Stimulated activated memory B cell treated with anti-CD40 and anti-IgM and Interleukin-4, amounts not matched to agents 10 μg/mL and 1 μg/mL and 100 μg/mL, for 72 hours (primary cell): ENCODE results near the gene OAS3.
"Not testable (repeated sequence)": the region's sequence is repeated elsewhere in the genome, so short reads cannot be mapped to it uniquely, and the experiment has no call there.

Experiments used
- ATAC-seq: fragments of 150-1000 bp; cut with Tn5 transposase; 2 replicates; pipeline ENCODE4 v1.10.0; 2021
- H3K27ac Mint-ChIP-seq: one replicate; pipeline ENCODE4 v1.8.0; 2022; ENCODE audit warnings: mild to moderate bottlenecking, mixed read lengths
- H3K27me3 Mint-ChIP-seq: one replicate; pipeline ENCODE4 v1.8.0; 2022; ENCODE audit warnings: mixed read lengths
- H3K36me3 Mint-ChIP-seq: one replicate; pipeline ENCODE4 v1.8.0; 2022; ENCODE audit warnings: mixed read lengths
- H3K4me1 Mint-ChIP-seq: one replicate; pipeline ENCODE4 v1.8.0; 2022; ENCODE audit warnings: mixed read lengths
- H3K4me3 Mint-ChIP-seq: one replicate; pipeline ENCODE4 v1.8.0; 2022; ENCODE audit warnings: mild to moderate bottlenecking, moderate library complexity, mixed read lengths
- H3K9me3 Mint-ChIP-seq: one replicate; pipeline ENCODE4 v1.8.0; 2022; ENCODE audit warnings: mixed read lengths

The OAS3 gene

DNA sequence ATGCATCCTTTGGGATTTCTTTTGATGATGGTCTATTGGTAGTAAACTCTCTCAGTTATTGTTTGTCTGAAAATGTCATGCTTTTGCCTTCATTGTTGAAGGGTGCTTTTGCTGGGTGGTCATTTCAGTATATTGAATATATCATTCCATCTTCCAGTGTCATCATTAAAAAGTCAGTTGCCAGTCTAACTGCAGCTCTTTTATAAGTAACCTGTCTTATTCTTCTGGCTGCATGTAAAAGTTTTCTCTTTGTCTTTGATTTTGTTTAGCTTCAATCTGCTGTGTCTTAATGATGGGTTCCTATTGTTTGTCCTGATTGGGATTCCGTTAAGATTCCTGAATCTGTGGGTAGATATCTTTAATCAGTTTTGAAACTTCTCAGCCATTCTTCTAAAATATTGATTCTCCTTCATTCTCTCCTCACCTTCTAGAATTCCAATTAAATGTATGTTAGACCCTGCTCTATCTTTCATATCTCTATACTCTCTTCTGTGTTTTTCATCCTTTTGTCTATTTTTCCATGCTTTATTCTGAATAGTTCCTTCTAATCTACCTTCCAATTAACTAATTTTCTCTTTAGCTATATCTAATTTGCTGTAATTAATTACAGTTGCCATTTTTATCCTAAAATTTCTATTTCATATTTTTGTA is 25.1 kb upstream of the OAS3 start:
- Mint-ChIP-seq H3K27ac (no peak overlapping the region), H3K9me3 (peaks cover 14% of the 10 kb centered on the region), H3K4me1 (peaks cover 42% of the 10 kb centered on the region), H3K27me3 (no peaks in the 10 kb centered on the region), H3K36me3 (peaks cover 70% of the 10 kb centered on the region), H3K4me3 (no peak overlapping the region)
- no peak for ATAC-seq

DNA sequence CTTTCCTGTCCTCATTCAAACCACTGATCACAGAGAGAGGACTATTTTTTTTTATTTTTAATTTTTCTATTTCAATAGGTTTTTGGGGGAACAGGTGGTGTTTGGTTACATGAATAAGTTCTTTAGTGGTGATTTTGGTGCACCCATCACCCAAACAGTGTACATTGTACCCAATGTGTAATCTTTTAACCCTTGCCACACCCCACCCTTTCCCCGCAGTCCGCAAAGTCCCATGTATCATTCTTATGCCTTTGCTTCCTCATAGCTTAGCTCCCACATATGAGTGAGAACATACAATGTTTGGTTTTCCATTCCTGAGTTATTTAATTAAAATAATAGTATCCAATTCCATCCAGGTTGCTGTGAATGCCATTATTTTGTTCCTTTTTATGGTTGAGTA is 24.4 kb upstream of the OAS3 start:
- H3K36me3 Mint-ChIP-seq, result peaks cover 78% of the 10 kb centered on the region
- not testable (repeated sequence) for ATAC-seq, H3K27me3 Mint-ChIP-seq, H3K27ac Mint-ChIP-seq, H3K4me3 Mint-ChIP-seq
- peaks cover 14% of the 10 kb centered on the region for H3K9me3 Mint-ChIP-seq
- peaks cover 35% of the 10 kb centered on the region for H3K4me1 Mint-ChIP-seq

DNA sequence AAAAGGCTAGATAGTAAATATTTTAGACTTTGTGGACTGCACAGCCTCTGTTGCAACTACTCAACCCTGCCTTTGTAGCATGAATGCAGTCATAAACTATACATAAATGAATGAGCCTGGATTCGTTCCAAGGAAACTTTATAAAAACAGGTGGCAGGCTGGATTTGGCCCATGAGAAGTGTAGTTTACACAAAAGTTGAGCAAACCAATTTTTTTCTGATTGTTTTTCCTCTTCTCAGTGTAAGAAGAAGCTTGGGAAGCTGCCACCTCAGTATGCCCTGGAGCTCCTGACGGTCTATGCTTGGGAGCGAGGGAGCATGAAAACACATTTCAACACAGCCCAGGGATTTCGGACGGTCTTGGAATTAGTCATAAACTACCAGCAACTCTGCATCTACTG is 22.0 kb upstream of the OAS3 start:
- no peak for ATAC-seq
- Mint-ChIP-seq H3K36me3 (peaks cover 81% of the 10 kb centered on the region), H3K9me3 (peaks cover 14% of the 10 kb centered on the region), H3K27ac (peak overlapping the region; percentile 33), H3K27me3 (no peaks in the 10 kb centered on the region), H3K4me1 (peaks cover 14% of the 10 kb centered on the region), H3K4me3 (no peak overlapping the region)

DNA sequence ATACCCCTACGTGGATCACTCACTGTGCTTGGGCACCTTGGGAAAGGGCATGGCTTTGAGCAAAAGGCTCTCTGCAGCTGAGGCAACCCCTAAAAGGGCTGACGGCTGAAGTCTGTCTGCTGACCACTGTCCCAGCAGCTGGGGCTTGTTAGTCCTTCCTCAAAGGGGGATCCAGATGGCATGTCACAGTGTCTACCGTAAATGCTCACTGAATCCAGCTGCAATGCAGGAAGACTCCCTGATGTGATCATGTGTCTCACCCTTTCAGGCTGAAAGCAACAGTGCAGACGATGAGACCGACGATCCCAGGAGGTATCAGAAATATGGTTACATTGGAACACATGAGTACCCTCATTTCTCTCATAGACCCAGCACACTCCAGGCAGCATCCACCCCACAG is 19.2 kb upstream of the OAS3 start:
- H3K4me1 Mint-ChIP-seq, result peaks cover 18% of the 10 kb centered on the region
- H3K36me3 Mint-ChIP-seq, result peaks cover 73% of the 10 kb centered on the region

DNA sequence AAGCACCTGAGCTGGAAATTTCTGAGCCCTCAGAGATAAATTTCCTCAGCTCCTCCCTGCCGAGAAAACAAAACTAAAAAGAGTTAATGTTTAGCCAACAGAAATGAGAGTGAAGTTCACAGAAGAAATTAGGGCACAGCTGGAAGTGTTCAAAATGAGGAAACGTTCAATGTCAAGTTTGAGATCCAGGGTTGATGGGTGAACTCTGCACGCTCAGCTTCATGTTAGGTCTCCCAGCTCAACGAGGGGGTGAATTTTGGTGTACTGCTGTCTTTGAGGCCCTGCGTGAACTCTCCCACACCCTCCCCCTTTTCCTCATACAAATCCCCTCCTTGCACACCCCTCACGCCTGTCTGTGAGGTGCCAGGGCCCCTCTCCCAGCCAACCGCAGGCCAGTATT is 13.3 kb upstream of the OAS3 start:
- Mint-ChIP-seq H3K27ac (peak overlapping the region; percentile 89), H3K27me3 (no peaks in the 10 kb centered on the region), H3K36me3 (peaks cover 28% of the 10 kb centered on the region), H3K4me1 (peaks cover 41% of the 10 kb centered on the region), H3K9me3 (no peaks in the 10 kb centered on the region), H3K4me3 (no peak overlapping the region)
- ATAC-seq, result peak; percentile 72

More for the DNA sequence above, 19.2 kb upstream of the OAS3 start:
- H3K4me3 Mint-ChIP-seq, result no peak overlapping the region
- H3K27ac Mint-ChIP-seq, result no peak overlapping the region
- no peak for ATAC-seq
- peaks cover 5% of the 10 kb centered on the region for H3K9me3 Mint-ChIP-seq
- H3K27me3 Mint-ChIP-seq, result no peaks in the 10 kb centered on the region

DNA sequence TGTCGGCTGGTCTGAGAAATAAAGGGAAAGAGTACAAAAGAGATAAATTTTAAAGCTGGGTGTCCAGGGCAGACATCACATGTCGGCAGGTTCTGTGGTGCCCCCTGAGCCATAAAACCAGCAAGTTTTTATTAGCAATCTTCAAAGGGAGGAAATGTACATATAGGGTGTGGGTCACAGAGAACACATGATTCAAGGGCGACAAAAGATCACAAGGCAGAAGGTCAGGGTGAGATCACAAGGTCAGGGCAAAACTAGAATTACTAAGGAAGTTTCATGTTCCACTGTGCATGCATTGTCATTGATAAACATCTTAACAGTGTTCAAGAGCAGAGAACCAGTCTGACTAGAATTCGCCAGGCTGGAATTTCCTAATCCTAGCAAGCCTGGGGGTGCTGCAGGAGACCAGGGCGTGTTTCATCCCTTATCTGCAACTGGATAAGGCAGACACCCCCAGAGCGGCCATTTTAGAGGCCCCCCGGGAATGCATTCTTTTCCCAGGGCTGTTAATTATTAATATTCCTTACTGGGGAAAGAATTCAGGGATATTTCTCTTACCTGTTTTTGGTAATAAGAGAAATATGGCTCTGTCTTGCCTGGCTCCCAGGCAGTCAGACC is 11.7 kb upstream of the OAS3 start:
- not testable (repeated sequence) for H3K27me3 Mint-ChIP-seq, ATAC-seq, H3K9me3 Mint-ChIP-seq
- peaks cover 26% of the 10 kb centered on the region for H3K36me3 Mint-ChIP-seq
- H3K4me3 Mint-ChIP-seq, result peak overlapping the region; percentile 5
- peak overlapping the region; percentile 89 for H3K27ac Mint-ChIP-seq
- peaks cover 41% of the 10 kb centered on the region for H3K4me1 Mint-ChIP-seq

DNA sequence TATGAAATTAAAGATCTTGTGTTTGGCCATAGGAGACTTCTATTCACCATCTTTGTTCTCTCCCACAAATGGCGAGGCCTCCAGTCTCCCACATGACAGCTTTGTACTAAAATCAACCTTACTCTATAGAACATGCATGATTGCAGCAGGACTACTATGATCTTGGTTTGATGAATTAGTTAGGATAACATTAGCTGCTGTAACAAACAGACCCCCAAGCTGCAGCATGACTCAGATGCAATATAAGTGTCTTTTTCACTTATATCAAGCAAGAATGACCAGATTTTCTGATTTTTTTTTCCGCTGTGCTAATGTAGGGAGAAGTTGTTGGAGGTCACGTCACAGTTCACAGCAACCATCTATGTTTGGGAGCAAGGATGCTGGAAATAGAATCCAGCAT is 10.8 kb upstream of the OAS3 start:
- Mint-ChIP-seq H3K36me3 (peaks cover 18% of the 10 kb centered on the region), H3K27me3 (no peaks in the 10 kb centered on the region)

DNA sequence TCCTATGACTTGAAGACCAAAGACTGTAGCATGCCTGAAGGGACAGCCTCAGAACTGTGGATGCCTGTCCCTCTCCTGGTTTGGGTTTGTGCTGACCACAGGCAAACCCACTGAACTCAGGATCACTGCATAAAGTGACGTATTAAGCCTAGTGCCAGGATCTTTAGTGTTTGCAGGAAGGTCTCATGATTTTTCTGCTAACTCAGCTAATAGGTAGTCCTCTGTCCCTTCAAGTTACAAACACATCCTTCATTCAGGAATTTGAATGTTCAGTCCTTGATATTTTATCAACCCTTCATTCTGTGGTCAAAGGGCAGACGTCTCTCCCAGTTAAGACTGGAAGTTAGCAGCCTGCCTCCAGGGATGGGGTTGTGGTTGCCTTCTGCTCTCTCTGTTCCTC is 10.3 kb upstream of the OAS3 start:
- Mint-ChIP-seq H3K4me1 (peaks cover 41% of the 10 kb centered on the region), H3K27ac (no peak overlapping the region)

More for the DNA sequence above, 10.8 kb upstream of the OAS3 start:
- ATAC-seq, result no peak
- peak overlapping the region; percentile 89 for H3K27ac Mint-ChIP-seq
- H3K4me3 Mint-ChIP-seq, result no peak overlapping the region
- no peaks in the 10 kb centered on the region for H3K9me3 Mint-ChIP-seq
- H3K4me1 Mint-ChIP-seq, result peaks cover 41% of the 10 kb centered on the region

DNA sequence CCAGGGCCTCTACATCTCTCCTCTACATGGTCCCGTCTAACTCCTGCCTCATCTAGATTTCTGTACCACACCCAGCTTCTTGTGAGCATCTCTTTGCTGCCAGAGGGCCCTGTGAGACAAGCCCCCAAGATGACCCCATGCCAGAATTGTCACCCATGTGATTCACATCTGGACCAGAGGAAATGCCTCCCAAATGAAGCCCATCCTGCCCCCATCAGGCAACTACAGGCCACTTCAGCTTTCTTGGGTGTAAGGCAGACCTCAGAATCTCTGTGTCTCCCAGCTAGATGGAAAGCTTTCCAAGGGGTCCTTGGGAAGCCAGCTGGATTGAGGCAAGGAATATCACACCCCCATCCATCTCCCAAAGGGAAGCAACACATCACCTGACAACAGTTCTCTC is 9.3 kb upstream of the OAS3 start:
- H3K9me3 Mint-ChIP-seq, result no peaks in the 10 kb centered on the region
- no peak overlapping the region for H3K4me3 Mint-ChIP-seq
- H3K27me3 Mint-ChIP-seq, result no peaks in the 10 kb centered on the region
- peaks cover 34% of the 10 kb centered on the region for H3K4me1 Mint-ChIP-seq
- no peak for ATAC-seq
- peaks cover 8% of the 10 kb centered on the region for H3K36me3 Mint-ChIP-seq
- peak overlapping the region; percentile 40 for H3K27ac Mint-ChIP-seq

More for the DNA sequence above, 10.3 kb upstream of the OAS3 start:
- ATAC-seq, result no peak
- no peak overlapping the region for H3K4me3 Mint-ChIP-seq
- no peaks in the 10 kb centered on the region for H3K9me3 Mint-ChIP-seq
- H3K27me3 Mint-ChIP-seq, result no peaks in the 10 kb centered on the region
- H3K36me3 Mint-ChIP-seq, result peaks cover 14% of the 10 kb centered on the region

DNA sequence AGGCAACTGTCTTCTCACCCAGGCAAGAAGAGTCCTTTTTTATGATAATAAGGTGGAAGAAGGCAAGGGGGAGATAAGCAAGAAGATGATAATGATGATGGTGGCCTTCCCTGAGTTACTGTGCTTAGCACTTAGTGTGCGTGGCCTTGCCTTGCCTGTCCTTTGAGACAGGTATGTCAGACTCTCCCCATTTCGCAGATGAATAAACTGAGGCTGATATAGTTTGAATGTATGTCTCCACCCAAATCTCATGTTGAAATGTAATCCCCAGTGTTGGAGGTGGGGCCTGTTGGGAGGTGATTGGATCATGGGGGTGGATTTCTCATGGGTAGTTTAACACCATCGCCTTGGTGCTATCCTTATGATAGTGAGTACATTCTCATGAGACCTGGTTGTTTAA is 8.6 kb upstream of the OAS3 start:
- H3K4me1 Mint-ChIP-seq, result peaks cover 31% of the 10 kb centered on the region
- ATAC-seq, result no peak
- peak overlapping the region; percentile 40 for H3K27ac Mint-ChIP-seq
- no peak overlapping the region for H3K4me3 Mint-ChIP-seq
- H3K27me3 Mint-ChIP-seq, result no peaks in the 10 kb centered on the region
- H3K36me3 Mint-ChIP-seq, result peaks cover 7% of the 10 kb centered on the region
- H3K9me3 Mint-ChIP-seq, result no peaks in the 10 kb centered on the region

DNA sequence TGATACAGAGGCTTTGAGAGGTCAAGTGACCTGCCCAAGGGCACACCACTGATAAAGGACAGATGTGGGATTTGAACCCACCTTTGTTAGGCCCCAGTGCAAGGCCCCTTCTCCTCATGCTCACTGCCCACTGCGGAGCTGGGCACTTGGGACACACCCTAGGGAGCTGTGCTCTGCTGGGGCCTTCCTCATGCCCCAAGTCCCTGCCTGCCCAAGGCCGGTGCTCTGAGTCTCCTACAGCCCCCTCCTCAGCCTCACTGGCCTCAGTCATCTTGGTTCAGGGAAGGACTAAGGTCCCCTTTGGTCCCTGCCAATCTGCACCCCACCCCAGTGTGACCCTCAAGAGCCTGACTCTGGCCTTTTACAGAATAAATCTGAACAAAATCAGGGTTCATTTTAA is 7.9 kb upstream of the OAS3 start:
- no peak for ATAC-seq
- Mint-ChIP-seq H3K9me3 (no peaks in the 10 kb centered on the region), H3K27ac (peak overlapping the region; percentile 40), H3K36me3 (peaks cover 7% of the 10 kb centered on the region), H3K27me3 (no peaks in the 10 kb centered on the region), H3K4me1 (peaks cover 25% of the 10 kb centered on the region), H3K4me3 (no peak overlapping the region)

DNA sequence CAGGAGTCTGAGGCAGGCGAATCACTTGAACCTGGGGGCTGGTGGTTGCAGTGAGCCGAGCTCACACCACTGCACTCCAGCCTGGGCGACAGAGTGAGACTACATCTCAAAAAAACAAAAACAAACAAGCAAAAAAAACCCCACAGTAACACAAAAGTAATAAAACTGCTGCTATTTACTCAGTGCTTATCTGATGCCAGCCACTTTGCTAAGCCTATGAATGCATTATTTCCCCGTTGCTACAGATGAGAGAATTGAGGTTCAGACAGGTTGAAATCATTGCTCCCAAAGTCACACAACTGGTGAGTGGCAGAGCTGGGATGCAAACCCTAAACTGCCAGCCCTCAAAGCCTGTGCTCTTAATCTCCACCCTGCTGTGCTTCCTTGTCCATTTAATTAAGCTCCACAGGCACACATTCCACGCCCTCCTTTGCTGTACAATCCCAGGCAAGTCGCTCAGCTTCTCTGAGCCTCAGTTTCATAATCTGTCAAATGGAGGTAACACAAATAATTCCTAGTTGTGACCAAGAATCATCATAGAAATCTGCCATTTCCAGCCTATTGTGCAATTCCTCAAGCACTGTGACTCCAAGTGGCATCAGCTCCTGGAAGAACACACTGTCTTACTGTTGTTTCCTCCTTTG is 5.7 kb upstream of the OAS3 start:
- no peaks in the 10 kb centered on the region for H3K9me3 Mint-ChIP-seq

DNA sequence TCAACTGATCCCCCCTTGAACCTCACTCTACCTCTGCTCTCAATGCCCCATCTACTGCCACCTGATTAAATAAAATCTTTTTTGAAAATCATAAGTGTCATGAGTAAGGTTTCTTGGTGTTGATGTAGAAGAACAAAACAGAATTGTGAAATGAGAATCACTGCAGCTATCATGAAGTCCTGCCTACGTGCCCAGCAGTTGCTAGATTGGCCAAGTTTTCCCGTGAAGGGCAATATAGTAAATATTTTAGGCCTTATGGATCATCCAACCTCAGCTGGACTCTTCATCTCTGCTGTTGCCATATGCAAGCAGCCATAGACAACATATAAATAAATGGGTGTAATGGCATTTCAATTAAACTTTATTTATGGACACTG is 5.2 kb upstream of the OAS3 start:
- Mint-ChIP-seq H3K4me3 (no peak overlapping the region), H3K27me3 (no peaks in the 10 kb centered on the region), H3K9me3 (no peaks in the 10 kb centered on the region), H3K27ac (no peak overlapping the region), H3K36me3 (peaks cover 7% of the 10 kb centered on the region), H3K4me1 (peaks cover 6% of the 10 kb centered on the region)
- no peak for ATAC-seq

More for the DNA sequence above, 5.7 kb upstream of the OAS3 start:
- no peaks in the 10 kb centered on the region for H3K27me3 Mint-ChIP-seq
- peak overlapping the region; percentile 3 for H3K27ac Mint-ChIP-seq
- peaks cover 7% of the 10 kb centered on the region for H3K36me3 Mint-ChIP-seq
- peaks cover 6% of the 10 kb centered on the region for H3K4me1 Mint-ChIP-seq
- ATAC-seq, result no peak
- no peak overlapping the region for H3K4me3 Mint-ChIP-seq

DNA sequence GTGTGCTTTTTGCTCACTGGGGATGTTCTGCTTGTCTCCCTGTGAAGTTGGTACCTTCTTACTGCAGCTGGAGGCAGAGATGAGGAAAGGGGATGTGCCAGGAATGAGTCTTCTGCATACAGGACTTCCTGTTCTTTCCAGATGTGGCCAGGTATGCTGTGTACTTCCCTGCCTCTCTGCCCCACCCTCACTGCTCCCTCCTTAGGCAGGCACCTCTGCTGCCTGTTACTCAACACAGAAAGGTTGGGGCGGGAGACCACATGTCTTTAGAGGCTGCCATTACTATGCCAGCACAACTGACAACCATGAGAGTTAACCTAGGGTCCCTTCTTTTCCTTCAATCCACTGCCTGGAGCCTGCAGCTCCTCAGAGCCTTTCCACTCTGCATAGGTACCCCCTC is 2.0 kb upstream of the OAS3 start:
- H3K27ac Mint-ChIP-seq, result no peak overlapping the region
- no peak for ATAC-seq
- H3K4me3 Mint-ChIP-seq, result no peak overlapping the region
- H3K4me1 Mint-ChIP-seq, result peaks cover 18% of the 10 kb centered on the region
- H3K36me3 Mint-ChIP-seq, result no peaks in the 10 kb centered on the region
- no peaks in the 10 kb centered on the region for H3K27me3 Mint-ChIP-seq
- no peaks in the 10 kb centered on the region for H3K9me3 Mint-ChIP-seq

DNA sequence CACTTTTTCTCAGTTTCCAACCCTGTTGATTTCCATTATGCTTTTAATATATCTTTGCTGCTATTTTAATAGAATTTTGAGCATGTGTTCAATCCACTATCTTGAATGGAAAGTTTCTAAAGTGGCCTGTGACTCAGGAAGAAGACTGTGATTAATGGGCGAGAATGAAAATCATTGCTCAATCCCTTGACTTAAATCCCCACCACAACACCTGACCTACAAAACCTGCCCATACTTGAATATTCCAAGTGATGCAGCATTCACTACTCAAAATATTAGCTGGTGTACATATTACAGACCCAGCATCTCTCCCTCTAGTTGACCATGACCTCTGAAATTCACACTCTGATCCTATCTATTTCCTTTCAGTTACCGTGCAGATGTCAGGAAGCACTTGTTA is 1.3 kb upstream of the OAS3 start:
- Mint-ChIP-seq H3K4me3 (peak overlapping the region; percentile 2), H3K27ac (peak overlapping the region; percentile 9), H3K27me3 (no peaks in the 10 kb centered on the region), H3K9me3 (no peaks in the 10 kb centered on the region), H3K36me3 (no peaks in the 10 kb centered on the region), H3K4me1 (peaks cover 18% of the 10 kb centered on the region)
- ATAC-seq, result no peak

DNA sequence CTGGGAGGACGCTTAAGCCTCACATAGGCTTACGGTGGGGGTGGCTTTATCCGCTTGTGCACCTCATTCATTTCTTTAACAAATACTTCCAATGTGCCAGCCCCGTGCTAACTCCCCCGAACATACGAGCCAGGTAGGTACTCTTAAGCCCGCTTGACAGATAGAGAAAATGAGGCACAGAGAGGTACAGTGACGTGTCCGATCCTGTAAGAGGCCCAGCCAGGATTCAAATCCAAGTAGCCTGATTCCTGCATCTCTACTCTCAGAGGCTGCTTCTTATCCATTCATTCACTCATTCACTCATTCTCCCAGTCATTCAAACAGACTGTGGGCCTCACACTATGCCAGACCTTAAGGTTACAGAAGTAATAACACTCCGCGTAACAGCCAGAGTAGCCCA is 477 bp downstream of the OAS3 start:
- no peaks in the 10 kb centered on the region for H3K9me3 Mint-ChIP-seq
- no peaks in the 10 kb centered on the region for H3K27me3 Mint-ChIP-seq
- peaks cover 18% of the 10 kb centered on the region for H3K4me1 Mint-ChIP-seq
- no peaks in the 10 kb centered on the region for H3K36me3 Mint-ChIP-seq
- ATAC-seq, result peak; percentile 2
- peak overlapping the region; percentile 78 for H3K4me3 Mint-ChIP-seq
- H3K27ac Mint-ChIP-seq, result peak overlapping the region; percentile 71
